Left ventricle myocardium inferior (tissue), 1 donor: ENCODE results near the gene IQCH. TPM values are rescaled to one million over a fixed set of nuclear protein-coding genes. Genes with fewer than 3 reads are reported as not detected.

Experiments used
- DNase-seq: peaks from one replicate; pipeline ENCODE4 v3.0.0-alpha.2; 2020
- H3K27ac ChIP-seq: fragments of 200-600 bp; replicated peaks from 2 replicates; pipeline ENCODE4 v1.8.0; 2021
- H3K27me3 ChIP-seq: fragments of 200-600 bp; 2 replicates; pipeline ENCODE4 v1.8.0; 2021; ENCODE audit warnings: low read depth
- H3K36me3 ChIP-seq: fragments of 200-600 bp; 2 replicates; pipeline ENCODE4 v1.8.0; 2021
- H3K4me1 ChIP-seq: fragments of 200-600 bp; 2 replicates; pipeline ENCODE4 v1.8.0; 2021
- H3K4me3 ChIP-seq: fragments of 200-600 bp; 2 replicates; pipeline ENCODE4 v1.8.0; 2021; ENCODE audit warnings: mild to moderate bottlenecking, moderate library complexity
- H3K9me3 ChIP-seq: fragments of 200-600 bp; replicated peaks from 2 replicates; pipeline ENCODE4 v1.8.0; 2021
- intact Hi-C: fragments of 100-400 bp; cut with micrococcal nuclease; formaldehyde crosslinking; loops from one replicate; pipeline ENCODE4 v1.11.0; 2022
- total RNA-seq: library from RNA; stranded (reverse); fragmentation: NEBNext Ultra II Directional; extraction: Animal tissue kit (Norgen Biotek cat#: 25700); gene quantifications from one replicate; pipeline ENCODE4 v1.2.1, GENCODE V29; 2021
- TF ChIP-seq, protein P1 (sequence below): fragments of 200-600 bp; IDR thresholded peaks from 2 replicates; pipeline ENCODE4 v1.8.0; 2021; ENCODE audit warnings: antibody characterized with exemption, mild to moderate bottlenecking, borderline replicate concordance
- donor health status: DM: no; HTN: yes; CAD: no; lungs with severe emphysema.

IQCH gene
- total RNA-seq, 1 donor from 2014 or later: 1.1 TPM

- DNase-seq: no peak
- Histone ChIP-seq H3K9me3 (no peaks in the 10 kb centered on the region), H3K27me3 (no peaks in the 10 kb centered on the region), H3K36me3 (peaks cover 38% of the 10 kb centered on the region), H3K4me3 (no peak overlapping the region), H3K4me1 (no peaks in the 10 kb centered on the region), H3K27ac (no peak overlapping the region)
- TF ChIP-seq, protein P1, sequence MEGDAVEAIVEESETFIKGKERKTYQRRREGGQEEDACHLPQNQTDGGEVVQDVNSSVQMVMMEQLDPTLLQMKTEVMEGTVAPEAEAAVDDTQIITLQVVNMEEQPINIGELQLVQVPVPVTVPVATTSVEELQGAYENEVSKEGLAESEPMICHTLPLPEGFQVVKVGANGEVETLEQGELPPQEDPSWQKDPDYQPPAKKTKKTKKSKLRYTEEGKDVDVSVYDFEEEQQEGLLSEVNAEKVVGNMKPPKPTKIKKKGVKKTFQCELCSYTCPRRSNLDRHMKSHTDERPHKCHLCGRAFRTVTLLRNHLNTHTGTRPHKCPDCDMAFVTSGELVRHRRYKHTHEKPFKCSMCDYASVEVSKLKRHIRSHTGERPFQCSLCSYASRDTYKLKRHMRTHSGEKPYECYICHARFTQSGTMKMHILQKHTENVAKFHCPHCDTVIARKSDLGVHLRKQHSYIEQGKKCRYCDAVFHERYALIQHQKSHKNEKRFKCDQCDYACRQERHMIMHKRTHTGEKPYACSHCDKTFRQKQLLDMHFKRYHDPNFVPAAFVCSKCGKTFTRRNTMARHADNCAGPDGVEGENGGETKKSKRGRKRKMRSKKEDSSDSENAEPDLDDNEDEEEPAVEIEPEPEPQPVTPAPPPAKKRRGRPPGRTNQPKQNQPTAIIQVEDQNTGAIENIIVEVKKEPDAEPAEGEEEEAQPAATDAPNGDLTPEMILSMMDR: no peak
- intact Hi-C loops: no loop called here
These were observed 27.2 kb upstream of the IQCH start for GRCh38 chr15:67227431-67227830.

DNA sequence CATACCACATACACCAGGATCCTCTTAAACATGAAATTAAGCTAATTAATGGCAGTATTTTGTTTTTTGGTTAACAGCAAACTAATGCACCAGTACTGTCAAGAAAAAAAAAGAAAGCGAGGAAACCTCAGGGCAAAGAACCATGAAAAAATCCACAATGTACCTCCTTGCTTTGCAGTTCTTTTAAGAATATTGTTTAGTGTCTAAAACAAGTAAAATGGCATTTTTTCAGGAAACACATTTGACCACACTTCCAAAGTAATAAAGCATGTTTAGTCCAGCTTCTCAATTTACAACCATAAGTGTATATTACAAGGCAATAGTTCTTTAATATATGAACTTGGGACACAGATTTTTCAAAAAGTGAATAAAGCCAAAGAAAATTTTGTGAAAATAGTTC lies 26.7 kb upstream of the IQCH start:
- TF ChIP-seq, protein P1: no peak
- H3K27ac ChIP-seq: no peak overlapping the region
- intact Hi-C loops: no loop called here

GRCh38 chr15:67228286-67228685 lies 26.3 kb upstream of the IQCH start:
- peaks cover 42% of the 10 kb centered on the region for H3K36me3 ChIP-seq

More for the DNA sequence above, 26.7 kb upstream of the IQCH start:
- DNase-seq: no peak
- no peak overlapping the region for H3K4me3 ChIP-seq
- peaks cover 38% of the 10 kb centered on the region for H3K36me3 ChIP-seq
- H3K27me3 ChIP-seq: no peaks in the 10 kb centered on the region
- no peaks in the 10 kb centered on the region for H3K4me1 ChIP-seq
- no peaks in the 10 kb centered on the region for H3K9me3 ChIP-seq

DNA sequence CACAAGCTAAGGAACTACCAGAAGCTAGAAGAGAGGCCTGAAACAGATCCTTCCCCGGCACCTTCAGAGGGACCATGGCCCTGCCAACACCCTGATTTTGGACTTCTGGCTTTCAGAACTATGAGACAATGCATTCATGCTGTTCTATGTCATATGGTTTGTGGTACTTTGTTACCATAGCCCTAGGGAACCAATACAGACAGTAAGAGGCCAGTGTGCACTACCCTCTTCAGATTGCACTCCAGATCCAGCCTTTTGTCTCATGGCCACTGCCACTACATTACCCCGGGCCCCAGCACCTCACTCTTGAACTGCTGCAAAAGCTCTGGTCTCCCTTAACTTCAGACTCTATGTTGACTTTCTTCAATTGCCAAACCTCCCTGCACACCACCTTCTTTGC lies 24.1 kb upstream of the IQCH start:
- Histone ChIP-seq H3K27ac (no peak overlapping the region), H3K4me3 (no peak overlapping the region), H3K9me3 (no peaks in the 10 kb centered on the region), H3K27me3 (no peaks in the 10 kb centered on the region), H3K4me1 (no peaks in the 10 kb centered on the region), H3K36me3 (peaks cover 52% of the 10 kb centered on the region)
- DNase-seq: no peak
- TF ChIP-seq, protein P1: no peak
- intact Hi-C loops: no loop called here

More at GRCh38 chr15:67228286-67228685, 26.3 kb upstream of the IQCH start:
- Histone ChIP-seq H3K4me1 (no peaks in the 10 kb centered on the region), H3K9me3 (no peaks in the 10 kb centered on the region), H3K27ac (no peak overlapping the region), H3K27me3 (no peaks in the 10 kb centered on the region), H3K4me3 (no peak overlapping the region)
- no peak for DNase-seq
- TF ChIP-seq, protein P1: no peak
- intact Hi-C loops: no loop called here

DNA sequence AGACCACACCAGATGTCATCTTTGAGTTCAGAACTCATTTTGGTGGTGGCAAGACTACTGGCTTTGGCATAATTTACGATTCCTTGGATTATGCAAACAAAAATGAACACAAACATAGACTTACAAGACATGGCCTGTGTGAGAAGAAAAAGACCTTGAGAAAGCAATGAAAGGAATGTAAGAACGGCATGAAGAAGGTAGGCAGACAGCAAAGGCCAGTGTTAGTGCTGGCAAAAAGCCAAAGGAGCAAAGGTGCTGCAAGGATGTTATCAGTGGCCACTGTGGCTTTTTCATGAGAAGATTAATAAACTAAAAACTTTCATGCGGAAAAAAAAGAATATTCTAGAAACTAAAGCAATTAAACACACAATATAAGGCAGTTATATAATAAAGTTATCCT lies 22.0 kb upstream of the IQCH start:
- Histone ChIP-seq H3K27me3 (no peaks in the 10 kb centered on the region), H3K36me3 (peaks cover 52% of the 10 kb centered on the region), H3K4me1 (no peaks in the 10 kb centered on the region), H3K4me3 (no peak overlapping the region), H3K27ac (no peak overlapping the region), H3K9me3 (no peaks in the 10 kb centered on the region)
- DNase-seq: no peak
- intact Hi-C loops: no loop called here
- TF ChIP-seq, protein P1: no peak
